Retinal pigment epithelial cell (primary cell): ENCODE data around the gene NMT1.
A peak's percentile ranks its signal among the peaks of the same experiment; 100 is the strongest.

Experiments used
- DNase-seq: peaks from one replicate; pipeline ENCODE4 v3.0.0-alpha.2; 2010; ENCODE audit warnings: low read depth
- H3K4me3 ChIP-seq: 2 replicates; pipeline ENCODE4 v1.5.1; 2011; ENCODE audit warnings: mild to moderate bottlenecking, low read length, control low read depth, moderate library complexity
- TF ChIP-seq, protein P1 (sequence below): conservative IDR thresholded peaks from 2 replicates; pipeline ENCODE4 v1.5.1; 2011; ENCODE audit warnings: low read depth, low read length, control low read depth, inconsistent platforms

The NMT1 gene

DNA sequence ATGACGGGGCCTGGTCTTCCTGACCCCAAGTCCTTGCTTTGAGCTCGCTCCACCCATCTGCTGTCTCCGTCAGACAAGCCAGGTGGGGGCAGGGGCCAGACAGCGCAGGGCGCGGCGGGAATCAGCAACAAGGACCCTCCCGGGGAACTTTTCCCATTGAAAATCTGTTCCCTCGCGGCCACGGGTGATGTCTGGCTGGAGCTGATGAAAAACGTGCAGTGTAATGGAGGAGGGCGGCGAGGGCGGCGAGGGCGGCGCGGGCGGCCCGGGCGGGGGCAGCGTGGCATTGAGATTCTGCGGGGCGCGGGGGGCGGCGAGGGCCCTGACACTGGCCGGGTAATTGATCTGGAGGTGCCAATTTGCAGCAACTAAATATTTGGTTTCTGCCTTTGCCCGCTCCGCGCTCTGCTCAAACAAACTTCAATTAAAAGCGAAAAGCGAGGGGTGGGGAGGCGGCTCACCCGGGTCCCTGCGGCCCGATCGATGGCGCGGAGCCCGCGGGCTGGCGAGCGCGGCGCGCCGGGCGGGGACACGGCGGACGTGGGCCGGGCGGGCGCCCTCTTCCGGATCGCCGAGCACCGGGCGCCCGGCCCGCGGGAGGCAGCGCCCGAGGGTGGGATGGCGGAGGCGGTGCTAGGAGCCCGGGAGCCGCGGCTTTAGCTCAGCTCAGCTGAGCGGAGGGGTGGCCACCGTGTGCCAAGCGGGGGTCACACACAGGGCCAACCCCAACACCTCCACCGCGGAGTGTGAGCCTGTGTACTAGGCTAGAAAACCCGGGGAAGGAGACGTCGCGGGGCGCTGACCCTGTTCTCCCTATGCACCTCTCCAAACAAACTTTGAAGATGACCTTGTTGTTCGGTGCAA lies 42.0 kb upstream of the NMT1 start:
- TF ChIP-seq, protein P1, sequence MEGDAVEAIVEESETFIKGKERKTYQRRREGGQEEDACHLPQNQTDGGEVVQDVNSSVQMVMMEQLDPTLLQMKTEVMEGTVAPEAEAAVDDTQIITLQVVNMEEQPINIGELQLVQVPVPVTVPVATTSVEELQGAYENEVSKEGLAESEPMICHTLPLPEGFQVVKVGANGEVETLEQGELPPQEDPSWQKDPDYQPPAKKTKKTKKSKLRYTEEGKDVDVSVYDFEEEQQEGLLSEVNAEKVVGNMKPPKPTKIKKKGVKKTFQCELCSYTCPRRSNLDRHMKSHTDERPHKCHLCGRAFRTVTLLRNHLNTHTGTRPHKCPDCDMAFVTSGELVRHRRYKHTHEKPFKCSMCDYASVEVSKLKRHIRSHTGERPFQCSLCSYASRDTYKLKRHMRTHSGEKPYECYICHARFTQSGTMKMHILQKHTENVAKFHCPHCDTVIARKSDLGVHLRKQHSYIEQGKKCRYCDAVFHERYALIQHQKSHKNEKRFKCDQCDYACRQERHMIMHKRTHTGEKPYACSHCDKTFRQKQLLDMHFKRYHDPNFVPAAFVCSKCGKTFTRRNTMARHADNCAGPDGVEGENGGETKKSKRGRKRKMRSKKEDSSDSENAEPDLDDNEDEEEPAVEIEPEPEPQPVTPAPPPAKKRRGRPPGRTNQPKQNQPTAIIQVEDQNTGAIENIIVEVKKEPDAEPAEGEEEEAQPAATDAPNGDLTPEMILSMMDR = peak; percentile 33
- H3K4me3 ChIP-seq = peak overlapping the region; percentile 45
- DNase-seq = no peak

DNA sequence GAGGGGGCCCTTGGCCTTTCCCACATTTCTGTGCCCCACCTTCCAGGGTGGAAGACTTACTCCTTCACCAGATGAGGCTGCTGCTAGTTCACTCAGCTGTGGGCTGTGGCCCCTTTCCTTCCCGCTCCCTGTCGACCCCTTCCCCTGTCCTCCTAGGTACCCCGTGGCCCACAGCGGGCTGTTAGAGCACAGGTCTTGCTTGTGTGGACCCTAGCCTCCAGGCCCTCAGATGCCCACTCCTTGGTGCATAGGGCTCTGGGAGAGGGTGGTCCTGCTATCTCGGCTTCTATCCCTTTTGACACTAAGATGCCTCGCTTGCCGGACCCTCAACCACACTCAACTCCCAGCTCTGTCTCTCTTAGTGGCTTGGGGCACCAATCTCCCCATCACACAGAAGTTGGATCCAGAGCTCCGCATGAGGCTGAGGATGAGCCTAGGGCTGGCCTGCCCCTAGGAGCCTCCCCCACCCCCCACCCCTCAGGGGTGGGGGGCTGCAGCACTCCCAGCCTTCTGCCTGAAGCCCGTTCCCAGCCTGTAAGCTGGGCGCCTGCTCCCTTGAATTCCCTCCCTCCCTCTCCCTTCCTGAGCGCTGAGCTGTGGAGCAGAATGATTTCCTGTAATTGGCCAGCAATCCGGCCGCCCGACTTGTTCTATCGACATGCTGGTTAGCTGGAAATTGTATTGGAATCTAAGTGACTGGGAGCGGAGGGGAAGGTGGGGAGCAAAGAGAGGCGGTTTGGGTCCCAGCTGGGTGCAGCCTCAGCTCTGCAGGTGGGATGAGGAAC lies 40.6 kb upstream of the NMT1 start:
- no peak overlapping the region for H3K4me3 ChIP-seq
- no peak for DNase-seq
- TF ChIP-seq, protein P1 = no peak

DNA sequence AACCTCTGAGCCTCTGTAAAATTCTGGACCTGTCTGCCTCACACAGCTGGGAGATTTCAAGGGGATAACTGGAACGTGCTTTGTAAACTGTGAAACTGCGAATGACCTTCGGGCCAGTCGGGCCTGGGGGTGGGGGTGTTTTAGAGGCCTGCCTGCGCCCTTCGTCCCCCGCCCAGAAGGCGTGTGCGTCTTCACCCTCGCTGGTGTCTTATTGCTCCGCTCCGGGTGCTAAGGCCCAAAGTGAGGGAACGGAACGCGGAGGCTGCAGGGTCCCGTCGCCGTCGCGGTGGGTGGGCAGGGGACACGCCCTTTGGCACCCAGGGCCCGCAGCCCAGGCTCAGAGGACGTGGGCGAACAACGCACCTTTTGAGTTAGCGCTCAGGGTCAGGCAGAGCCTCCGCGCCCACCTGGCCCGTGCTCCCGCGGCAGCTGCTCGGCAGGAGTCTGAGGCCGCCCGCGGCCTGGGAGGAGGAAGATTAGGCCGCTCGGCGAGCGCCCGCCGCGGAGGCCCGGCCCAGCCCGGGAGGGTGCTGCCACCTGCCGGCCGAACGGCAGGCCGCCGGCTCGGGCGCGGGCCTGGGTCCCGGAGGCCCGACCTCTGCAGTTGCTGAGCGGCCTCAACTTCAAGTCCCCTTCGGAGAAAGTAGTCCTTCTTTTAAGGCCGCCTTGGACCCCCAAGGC lies 39.4 kb upstream of the NMT1 start:
- no peak for DNase-seq
- H3K4me3 ChIP-seq = peak overlapping the region; percentile 32
- TF ChIP-seq, protein P1 = peak; percentile 61

DNA sequence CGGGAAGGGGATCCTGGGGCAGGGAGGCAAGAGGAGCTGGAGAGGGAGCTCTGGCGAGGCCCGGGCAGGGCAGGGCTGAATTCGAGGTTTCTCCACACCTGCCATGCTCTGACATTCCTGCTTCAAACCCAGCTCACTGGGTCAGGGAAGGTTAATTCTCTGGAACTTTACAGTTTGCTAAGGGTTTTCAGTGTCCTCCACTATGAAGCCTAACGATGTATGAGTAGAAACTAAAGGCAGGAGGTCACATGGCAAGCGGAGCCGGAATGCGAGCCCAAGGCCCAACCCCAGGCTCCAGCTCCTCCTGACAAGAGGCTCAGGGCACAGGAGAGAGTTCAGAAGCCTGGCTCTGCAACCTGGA lies 38.8 kb upstream of the NMT1 start:
- no peak overlapping the region for H3K4me3 ChIP-seq
- TF ChIP-seq, protein P1 = no peak
- DNase-seq = no peak

DNA sequence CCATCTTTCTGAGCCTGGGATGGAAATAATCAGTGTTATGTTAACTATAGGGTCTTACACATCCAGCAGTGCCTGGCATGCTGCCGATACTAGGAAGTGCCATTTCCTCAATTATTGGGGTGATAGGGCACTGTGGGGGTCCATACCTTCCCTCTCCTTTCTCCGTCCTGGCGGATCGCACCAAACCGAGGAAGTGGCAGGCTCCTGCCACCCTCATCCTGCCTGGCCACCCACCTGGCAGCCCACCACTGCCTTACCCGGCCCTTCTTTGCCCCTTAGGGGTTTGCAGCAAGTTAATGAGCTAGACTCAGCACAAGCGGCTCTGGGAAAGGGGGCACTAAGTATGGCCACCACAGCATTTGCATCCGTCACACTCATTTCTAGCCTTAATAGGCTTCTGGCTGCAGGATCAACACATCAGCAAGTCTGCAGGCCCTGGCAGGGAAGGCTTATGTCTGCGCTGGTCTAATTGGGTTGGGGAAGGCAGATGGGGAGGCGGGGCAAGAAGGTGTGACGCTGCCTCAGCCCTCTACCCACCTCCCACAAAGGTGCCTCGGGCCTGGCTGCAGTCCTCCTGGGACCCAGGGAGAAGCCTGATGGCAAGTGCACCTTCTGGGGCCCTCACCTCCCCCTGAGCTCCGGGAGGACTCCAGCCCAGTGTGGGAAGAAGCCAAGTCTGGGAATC lies 38.3 kb upstream of the NMT1 start:
- no peak for DNase-seq
- TF ChIP-seq, protein P1 = no peak
- H3K4me3 ChIP-seq = no peak overlapping the region

DNA sequence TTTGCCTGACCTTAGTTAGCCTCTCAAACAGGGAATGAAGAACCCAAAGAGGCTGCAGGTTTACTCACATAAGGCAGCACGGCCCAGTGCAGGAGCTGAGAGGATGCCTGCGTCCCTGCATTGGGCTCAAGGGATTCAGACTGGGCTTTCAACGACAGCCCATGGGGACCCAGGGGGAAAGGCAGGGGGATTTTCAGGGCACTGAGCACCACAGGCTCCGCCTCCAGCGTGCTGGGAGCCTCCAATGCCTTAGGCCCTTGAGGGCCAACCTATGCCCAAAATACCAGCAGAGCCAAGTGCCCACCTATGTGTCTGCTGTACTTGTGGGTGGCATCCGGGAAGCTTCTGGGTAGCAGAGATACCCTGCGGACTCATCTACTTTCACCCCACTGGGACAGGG lies 32.0 kb upstream of the NMT1 start:
- no peak overlapping the region for H3K4me3 ChIP-seq
- TF ChIP-seq, protein P1 = no peak
- DNase-seq = no peak
